Measurements from ENCODE around the gene MKNK1.

Gene MKNK1

DNA sequence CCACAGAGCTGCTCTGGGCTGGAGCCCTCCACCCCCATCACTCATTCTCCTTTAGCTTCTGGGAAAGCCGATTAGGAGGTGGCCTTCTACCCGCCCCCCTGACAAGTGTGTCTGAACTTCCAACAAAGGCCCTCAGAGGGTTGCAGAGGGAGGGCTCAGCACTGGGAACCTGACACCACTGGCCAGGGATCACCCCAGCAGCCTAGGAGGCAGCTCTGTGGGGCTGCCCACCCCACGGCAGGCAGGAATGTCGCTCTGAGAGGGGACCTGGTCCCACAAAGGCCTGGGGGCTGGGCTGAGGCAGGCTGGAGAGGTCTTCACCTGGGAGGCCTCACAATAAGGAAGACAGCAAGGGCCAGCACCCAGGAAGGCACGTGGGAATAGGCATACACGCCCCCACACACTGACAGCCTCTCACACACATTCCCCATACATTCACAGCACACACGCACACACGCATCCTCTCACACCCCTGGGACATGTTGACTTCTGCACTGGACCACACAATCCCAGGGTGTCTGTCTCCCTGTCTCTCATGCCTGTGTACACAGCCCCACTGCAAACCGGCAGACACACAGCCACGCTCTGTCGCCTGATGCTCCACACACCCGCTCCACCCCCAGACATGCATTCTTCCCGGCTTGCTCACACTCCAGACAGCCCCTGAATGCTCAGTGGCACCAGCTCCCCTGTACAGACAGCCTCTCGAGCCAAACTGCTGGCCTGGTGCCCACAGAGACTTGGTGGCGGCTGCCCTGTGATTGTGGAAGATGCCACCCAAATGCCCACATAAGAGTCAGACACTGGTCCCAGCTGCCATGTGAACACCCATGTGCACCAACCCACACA lies 83.8 kb downstream of the MKNK1 start:
- no peak for DNase-seq

DNA sequence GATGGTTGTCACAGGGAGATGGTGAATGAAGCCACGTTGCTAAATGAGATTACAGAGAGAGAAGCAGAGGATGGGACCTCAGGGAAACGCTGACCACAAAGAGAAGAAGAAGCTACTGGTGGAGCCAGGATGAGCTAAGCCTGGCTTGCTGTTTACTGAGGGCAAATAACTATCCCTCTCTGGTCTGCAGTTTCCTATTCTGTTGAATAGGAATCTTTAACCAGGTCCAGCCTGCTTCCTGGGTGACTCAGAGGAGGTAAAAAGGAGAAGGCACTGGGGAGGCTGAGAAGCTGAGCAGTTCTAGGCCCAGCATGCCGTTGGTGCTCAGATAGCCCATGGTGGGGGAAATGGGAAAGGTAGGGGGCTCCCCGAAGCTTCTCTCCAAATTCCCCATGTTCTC lies 84.9 kb downstream of the MKNK1 start:
- no peak for DNase-seq

DNA sequence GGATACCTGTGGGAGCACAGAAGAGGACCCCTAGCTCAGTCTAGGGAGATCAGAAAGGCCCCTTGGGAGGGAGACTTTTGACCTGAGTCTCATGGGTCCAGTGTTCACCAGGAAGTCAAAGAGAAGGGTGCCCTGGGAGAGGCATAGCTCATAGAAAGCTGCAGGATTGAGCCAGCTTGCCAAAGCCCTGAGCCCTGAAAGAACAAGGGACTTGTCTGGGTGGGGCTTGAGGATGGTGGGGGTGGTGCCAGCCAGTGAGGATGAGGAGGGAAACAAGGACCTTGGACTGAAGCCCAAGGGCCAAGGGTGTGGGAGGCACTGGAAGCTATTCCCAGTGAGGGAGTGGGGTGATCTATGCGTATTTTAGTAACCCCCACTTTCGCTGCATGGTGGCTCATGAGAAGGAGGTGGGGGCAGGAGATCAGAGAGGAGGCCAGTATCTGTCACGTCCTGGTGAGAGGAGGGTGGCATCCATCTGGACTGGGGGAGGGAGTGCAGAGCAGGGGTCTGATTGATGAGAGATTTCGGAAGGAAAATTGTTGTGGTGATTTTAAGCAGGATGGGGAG lies 86.1 kb downstream of the MKNK1 start:
- DNase-seq = no peak

DNA sequence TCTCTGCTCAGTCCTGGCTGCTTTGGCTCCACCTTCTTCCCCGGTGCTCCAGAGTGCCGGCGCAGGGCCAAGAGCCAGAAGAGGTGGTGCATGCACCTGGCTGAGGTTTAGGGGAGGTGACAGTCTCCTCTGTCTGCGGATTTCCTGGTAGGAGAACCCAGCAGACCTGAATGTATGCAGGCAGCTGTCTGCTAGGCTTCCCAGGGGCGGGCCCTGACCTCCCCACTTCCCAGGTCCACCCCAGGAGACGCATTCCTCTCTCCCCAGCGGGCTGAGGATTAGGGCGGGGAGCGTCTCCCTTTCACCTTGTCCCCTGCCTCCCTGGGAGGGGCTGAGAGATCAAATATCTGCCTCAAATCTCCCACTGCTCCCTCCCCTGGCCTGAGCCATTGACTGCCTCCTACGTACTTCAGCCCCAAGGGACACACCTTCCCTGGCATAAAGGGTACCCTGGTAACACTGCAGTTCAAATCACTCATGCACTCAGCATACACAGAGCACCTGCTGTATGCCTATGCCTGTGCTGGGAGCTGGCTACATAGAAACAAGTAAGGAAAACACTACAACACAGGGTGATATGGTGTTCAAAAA lies 87.0 kb downstream of the MKNK1 start:
- no peak for DNase-seq

DNA sequence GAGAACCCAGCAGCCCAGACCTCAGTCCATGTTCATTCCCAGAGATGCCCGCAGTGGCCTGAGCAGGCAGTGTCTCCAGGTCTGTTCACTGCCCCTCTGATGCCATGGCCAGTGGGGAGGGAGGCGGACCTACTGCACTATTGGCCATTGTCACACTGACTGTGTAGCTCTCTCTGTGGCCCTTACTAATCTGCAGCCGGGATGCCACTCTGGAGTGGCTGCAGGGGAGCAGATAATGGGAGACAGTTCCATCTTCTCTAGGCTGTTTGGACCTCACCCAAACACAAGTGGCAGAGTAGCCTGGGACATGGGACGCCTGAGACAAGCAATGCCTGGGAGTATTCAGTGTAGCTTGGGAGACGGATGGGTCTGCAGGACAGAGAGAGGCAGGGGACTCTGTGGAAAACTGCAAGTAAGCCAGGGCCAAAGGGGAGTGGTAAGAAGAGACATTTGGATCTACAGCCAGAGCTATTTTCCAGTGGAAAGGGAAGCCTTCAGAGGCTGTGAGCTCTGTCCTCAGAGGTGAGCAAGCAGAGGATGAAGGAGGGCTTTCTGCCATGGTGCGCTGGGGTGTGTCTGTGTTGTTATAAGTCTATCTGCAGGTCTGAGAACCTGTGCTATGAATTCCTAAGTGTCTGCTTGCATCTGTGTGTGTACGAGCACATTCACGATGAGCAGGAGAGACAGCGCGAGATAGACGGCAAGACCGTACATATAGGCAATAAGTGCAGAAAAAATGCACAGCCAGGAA lies 87.7 kb downstream of the MKNK1 start:
- no peak for DNase-seq

DNA sequence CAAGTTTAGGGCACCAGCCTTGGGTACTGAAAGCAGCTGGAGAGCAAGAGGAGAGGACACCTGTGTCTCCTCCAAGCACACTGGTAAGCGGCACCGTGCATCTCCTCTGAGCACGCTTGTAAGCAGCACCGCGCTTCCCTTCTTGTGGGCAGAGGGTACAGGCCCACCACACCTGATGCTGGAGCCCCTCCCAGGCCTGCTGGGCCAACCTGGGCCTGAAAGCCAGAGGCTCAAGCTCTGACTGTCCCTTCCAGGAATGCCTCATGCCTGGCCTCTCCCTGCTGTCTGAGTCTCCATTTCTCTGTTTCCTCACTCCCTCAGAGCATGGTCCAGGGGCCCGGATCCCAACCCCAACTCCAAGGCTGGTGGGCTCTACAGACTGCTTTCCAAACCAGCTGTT lies 88.5 kb downstream of the MKNK1 start:
- no peak for DNase-seq

DNA sequence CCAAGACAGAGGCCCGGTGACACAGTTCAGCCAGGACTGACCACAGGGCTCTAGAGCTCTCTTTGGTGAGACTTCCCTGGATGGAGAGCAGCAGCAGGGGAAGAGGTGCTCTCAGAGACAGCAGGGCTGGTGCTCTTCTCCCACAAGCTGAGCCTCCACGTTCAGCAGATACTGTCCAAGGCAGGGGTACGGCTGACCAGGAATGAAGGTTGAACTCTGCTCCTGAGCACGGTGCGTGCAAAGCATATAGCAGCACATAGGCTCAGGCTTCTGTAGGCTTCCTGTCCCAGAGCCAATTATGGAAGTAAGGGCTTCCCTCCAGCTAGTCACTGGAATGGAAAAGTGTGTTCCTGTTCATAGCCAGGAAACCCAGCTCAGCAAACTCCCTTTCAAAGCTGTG lies 90.5 kb downstream of the MKNK1 start:
- DNase-seq = no peak

DNA sequence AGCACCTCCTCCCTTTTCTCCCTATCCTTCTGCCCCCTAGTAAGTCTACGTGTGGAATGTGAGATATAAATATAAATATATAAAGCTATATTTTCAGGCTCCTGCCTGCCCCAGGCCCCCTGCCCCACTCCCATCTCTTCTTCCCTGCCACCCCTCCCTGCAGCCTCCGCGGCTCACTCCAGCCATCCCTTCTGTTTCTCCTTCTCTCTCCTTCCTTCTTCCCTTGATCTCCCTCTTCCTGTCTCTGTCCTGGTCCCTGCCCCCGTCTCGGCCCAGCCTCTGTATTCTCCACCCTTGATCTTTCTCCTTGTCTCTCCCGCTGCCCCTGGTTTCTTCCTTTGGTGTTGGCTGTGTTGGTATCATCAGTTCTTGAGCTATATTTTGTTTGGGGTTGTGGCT lies 91.3 kb downstream of the MKNK1 start:
- DNase-seq = no peak

DNA sequence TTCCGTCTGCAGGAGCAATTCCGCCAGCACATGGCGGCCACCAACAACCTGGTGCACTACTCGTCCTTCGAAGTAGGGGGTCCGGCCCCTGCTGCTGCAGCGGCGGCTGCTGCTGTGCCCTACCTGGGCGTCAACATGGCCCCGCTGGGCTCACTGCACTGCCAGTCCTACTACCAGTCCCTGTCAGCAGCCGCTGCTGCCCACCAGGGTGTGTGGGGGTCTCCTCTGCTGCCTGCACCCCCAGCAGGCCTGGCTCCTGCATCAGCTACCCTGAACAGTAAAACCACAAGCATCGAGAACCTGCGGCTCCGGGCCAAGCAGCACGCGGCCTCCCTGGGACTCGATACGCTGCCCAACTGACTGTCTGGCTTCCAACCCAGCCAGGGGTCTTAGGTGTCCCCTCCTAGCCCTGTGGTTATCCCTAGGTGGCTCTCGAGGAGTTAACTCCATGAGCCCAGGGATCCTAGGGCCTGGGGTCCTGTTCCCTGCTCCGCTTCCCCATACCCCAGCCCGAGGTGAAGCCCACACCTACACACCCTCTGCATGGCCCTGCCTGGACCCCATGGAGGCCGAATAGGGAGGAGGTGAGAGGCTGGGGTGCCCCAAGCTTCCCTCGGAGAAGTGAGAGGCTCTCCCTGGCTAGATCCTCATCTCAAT lies 91.8 kb downstream of the MKNK1 start:
- DNase-seq = no peak

DNA sequence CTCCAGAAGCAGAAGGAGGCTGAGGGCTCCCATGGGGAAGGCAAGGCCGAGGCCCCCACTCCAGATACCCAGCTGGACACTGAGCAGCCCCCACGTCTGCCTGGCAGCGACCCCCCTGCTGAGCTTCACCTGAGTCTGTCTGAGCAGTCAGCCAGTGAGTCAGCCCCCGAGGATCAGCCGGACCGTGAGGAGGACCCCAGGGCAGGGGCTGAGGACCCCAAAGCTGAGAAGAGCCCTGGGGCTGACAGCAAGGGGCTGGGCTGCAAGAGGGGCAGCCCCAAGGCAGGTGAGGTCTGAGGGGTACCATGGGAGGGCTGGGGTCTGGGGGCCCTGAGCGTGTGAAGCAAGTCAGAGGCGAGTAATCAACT lies 93.1 kb downstream of the MKNK1 start:
- no peak for DNase-seq

DNA sequence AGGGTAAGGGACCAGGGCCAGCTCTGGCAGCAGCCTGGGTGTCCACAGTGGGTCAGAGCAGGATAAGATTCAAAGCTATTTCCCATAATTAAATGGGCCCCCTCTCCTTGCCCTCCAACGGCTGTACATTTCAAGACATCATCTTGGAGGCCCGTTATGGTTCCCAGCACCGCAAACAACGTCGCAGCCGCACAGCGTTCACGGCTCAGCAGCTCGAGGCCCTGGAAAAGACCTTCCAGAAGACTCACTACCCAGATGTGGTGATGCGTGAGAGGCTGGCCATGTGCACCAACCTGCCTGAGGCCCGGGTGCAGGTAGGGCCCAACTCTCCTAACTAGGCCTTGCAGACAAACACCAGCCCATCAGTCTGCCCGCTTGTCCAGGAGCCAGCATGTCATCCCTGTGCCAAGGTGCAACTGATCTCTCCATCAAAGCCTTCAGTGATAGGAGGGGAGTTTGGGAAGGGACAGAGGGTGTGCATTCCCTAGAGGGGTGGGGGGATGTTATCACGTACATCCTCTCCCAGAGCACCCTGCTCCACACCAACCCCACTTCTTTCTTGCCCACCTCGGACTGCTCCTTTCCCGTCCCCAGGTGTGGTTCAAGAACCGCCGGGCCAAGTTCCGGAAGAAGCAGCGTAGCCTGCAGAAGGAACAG lies 93.6 kb downstream of the MKNK1 start:
- no peak for DNase-seq

DNA sequence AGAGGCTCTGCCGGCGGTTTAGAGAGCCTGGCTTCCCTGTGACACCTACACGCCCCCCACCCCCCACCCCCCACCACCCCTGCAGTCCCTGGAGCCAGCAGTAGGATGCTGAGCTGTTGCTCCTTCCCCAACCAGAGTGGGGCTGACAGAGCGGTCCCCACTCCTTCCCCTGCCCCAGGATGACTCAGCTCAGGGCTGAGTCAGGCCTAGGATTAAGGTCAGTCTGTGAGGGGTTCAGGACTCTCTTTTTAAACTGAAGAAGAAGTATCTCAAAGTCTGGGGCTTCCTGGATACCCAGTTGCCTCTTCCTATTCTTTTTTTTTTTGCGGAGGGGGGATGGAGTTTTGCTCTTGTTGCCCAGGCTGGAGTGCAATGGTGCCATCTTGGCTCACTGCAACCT lies 95.3 kb downstream of the MKNK1 start:
- no peak for DNase-seq
